NCI-H2081 treated with DMSO at 0.1 percent for 48 hours (cell line): ENCODE measurements around the gene CATSPERZ.

Experiments
- DNase-seq: peaks from one replicate; lab custom pipeline; 2025; lab: John Stamatoyannopoulos, UW

The CATSPERZ gene

DNA sequence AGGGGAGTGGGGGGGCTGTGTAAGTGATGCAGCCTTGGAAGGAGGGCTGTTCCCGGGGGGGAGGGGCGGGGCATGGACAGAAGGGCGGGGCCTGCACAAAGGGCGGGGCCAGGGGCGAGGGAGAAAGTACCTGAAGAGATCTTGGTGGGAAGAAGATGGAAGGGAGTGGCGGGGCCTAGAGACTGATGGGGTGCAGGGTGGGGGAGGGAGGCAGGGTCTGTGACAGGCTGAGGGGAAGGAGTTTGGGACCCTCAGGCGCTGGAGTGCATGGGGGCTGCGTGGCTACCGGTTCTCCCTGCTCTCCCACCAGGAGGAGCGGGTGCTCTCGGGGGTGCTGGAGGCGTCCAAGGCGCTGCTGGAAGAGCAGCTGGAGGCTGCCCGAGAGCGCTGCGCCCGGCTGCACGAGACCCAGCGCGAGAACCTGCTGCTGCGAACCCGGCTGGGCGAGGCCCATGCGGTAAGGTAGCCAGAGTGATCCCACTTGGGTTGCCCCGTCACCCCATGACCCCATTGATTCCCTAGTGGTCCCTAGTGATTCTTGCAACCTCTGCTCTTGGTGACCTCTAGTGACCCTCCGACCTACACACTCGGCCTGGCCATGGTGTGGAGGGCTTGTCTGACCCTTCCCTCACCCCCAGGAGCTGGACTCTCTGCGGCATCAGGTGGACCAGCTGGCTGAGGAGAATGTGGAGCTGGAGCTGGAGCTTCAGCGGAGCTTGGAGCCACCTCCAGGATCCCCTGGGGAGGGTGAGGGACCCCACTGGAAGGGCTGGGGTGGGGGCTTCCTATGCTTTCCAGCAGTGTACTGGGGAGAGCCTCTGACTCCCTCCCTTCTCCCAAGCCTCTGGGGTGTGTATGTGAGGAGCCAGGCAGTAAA lies 42.9 kb downstream of the CATSPERZ start:
- no peak for DNase-seq

DNA sequence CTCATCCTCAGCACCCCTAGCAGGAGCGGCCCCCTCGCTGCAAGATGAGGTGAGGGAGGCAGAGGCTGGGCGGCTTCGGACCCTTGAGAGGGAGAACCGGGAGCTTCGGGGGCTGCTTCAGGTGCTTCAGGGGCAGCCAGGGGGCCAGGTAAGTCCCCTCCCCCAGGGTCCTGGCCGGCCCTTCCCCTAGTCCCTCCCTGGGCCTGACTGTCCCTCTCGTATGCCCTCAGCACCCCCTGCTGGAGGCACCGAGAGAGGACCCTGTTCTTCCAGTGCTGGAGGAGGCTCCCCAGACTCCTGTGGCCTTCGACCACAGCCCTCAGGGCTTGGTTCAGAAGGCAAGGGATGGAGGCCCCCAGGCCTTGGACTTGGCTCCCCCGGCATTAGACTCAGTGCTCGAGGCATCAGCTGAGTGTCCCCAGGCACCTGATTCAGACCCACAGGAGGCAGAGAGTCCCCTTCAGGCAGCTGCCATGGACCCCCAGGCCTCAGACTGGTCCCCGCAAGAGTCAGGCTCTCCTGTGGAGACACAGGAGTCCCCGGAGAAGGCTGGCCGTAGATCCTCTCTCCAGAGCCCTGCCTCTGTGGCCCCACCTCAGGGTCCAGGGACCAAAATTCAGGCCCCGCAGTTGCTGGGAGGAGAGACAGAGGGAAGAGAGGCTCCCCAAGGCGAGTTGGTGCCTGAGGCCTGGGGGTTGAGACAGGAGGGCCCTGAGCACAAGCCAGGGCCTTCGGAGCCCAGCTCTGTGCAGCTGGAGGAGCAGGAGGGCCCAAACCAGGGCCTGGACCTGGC lies 43.8 kb downstream of the CATSPERZ start:
- DNase-seq: no peak

DNA sequence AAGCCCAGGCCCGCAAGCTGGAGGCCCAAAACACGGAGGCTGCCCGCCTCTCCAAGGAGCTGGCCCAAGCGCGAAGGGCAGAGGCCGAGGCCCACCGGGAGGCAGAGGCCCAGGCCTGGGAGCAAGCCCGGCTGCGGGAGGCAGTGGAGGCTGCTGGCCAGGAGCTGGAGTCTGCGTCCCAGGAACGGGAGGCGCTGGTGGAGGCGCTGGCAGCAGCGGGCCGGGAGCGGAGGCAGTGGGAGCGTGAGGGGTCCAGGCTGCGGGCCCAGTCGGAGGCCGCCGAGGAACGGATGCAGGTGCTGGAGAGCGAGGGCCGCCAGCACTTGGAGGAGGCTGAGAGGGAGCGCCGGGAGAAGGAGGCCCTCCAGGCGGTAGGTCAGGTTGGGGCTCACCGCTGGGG lies 44.6 kb downstream of the CATSPERZ start:
- DNase-seq: no peak

DNA sequence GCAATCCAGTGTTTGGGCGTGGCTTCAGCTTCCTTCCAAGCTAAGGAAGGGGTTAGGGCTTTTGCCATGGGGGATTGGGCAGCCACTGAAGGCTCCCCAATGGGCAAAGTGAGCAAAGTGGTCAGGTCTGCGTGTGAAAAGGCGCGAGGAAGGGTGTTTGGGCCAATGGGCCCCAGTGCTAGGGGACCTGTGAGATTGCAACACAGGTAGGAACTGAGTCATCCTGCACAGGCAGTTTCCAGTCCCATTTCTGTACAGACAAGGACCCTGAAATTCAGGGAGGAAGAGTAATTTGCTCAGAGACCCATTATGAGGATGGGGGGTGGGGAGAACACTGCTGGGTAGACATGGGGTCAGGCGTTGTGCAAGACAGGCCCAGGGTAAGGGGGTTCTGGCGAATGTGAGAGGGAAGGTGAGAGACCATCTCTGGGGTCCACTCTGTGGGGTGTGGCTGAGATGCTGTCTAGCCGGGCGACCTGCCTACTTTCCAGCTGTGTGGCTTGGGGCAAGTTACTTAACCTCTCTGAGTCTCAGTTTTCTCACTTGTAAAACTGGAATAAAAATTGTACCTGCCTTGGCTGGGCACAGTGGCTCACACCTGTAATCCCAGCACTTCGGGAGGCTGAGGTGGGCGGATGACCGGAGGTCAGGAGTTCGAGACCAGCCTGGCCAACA lies 47.2 kb downstream of the CATSPERZ start:
- no peak for DNase-seq

DNA sequence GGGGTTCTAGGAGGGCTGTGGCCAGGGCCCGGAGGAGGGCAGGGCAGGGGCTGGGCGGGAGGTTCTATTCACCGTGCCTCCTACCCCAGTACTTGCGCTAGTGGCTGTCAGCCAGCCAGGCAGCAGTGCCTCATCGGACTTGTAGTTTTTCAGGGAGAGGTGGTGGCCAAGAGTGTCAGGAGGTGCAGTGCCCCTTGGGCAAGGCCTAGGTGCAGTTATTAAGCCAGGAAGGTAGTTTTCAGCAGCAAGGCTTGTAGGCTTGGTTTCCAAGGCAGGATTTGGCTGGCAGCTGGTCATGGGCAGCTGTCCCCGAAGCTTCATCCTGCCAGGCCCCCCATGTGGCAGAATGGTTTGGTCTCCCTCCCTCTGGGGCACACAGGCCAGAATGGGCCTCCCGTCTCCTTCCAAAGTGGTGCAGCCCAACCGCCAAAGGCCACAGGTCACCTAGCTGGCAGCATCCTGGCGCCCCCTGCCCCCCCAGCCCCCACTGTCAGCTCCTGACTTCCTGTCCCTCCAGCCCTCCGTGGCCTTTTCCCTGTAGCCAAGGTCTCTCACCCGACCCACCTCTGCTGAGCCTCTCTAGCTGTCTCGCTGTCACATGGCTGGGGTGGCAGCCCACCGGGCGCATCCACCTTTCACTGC lies 48.3 kb downstream of the CATSPERZ start:
- no peak for DNase-seq

DNA sequence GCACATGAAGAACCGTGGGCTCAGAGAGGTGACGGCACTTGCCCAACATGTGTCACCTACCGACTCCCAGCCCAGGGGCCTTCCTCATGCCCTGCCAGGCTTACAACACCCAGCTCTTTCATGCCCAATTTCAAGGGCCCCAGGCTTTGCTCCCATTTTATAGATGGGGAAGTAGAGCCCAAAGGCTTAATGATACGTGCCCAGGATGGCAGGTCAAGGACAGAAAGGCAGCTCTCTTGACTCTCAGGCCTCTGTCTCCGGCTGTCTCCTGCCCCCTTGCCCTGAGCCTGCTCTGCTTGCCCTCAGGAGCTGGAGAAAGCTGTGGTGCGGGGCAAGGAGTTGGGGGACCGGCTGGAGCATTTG lies 48.8 kb downstream of the CATSPERZ start:
- DNase-seq: no peak

DNA sequence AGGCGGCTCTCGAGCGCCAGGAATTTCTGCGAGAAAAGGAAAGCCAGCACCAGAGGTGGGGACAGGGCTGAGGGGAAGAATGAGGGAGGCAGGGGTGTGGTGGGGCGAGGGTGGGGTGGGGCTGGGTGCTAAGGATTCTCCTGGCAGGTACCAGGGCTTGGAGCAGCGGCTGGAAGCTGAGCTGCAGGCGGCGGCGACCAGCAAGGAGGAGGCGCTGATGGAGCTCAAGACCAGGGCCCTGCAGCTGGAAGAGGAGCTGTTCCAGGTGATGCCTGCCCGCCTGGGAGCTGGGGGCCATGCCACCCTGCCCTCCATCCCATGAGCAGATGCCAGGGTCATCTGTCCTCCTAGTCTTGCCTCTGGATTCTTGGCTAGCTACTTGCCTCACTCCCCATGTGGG lies 49.2 kb downstream of the CATSPERZ start:
- no peak for DNase-seq

DNA sequence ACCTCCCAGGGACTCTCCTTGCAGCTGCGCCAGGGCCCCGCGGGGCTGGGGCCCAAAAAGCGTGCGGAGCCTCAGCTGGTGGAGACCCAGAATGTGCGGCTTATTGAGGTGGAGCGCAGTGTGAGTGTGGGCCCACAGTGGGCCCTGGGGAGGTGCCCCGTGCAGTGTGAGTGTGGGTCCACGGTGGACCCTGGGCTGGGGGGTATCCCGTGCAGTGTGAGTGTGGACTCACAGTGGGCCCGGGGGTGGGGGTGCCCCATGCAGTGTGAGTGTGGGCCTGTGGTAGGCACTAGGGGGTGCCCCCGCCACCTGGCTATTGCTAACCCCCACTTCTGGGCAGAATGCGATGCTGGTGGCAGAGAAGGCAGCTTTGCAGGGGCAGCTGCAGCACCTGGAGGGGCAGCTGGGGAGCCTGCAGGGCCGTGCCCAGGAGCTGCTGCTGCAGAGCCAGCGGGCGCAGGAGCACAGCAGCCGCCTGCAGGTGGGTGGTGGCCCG lies 51.0 kb downstream of the CATSPERZ start:
- no peak for DNase-seq

DNA sequence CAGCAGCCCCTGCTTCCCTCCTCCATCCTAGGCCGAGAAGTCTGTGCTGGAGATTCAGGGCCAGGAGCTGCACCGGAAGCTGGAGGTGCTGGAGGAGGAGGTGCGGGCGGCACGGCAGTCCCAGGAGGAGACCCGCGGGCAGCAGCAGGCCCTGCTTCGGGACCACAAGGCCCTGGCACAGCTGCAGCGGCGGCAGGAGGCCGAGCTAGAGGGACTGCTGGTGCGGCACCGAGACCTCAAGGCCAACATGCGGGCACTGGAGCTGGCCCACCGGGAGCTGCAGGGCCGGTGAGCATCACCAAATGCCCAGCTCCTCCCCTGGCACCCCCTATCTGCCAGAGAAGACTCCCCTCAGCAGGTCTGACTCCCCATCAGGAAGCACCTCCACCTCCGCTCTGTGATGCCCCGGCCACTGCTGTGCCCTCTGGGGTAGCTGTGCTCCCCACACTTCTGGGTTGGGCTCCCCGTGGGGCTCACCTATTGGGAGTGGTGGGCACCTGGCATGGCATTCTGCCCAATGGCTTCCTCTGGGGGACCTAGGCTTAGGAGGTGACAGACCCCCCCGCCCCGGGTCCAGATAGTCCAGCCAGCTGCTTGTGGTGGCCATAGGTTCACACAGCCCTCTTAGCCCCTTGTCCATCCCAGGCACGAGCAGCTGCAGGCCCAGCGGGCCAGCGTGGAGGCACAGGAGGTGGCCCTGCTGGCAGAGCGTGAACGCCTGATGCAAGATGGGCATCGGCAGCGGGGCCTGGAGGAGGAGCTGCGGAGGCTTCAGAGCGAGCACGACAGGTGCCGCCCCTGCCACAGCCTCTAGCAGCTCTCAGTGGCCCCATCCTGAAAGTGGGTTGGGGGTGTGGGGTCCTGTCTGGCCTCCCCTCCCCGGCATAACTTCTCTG lies 52.2 kb downstream of the CATSPERZ start:
- peak; percentile 20 for DNase-seq

DNA sequence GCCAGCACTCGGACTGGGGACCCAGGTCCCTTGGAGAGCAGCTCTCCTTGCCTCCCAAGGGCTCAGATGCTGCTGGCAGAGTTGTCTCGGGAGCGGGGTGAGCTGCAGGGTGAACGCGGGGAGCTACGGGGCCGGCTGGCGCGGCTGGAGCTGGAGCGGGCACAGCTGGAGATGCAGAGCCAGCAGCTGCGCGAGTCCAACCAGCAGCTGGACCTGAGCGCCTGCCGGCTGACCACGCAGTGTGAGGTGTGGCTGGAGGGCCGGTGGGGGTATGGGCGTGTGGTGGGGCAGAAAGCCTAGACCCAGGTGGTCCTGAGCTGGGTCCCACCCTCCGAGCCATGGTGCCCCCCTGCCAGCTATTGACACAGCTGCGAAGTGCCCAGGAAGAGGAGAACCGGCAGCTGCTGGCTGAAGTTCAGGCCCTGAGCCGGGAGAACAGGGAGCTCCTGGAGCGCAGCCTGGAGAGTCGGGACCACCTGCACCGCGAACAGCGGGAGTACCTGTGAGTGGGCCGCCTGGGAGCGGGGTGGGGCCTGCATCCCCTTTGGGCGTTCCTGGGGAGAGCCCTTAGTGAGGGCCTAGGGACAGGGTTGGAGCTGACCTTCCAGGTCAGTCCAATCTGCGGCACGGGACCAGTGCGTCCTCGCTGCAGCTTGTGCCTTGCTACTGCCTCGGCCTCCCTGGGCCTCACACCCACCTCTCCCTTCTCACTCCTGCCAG lies 53.0 kb downstream of the CATSPERZ start:
- DNase-seq: no peak

DNA sequence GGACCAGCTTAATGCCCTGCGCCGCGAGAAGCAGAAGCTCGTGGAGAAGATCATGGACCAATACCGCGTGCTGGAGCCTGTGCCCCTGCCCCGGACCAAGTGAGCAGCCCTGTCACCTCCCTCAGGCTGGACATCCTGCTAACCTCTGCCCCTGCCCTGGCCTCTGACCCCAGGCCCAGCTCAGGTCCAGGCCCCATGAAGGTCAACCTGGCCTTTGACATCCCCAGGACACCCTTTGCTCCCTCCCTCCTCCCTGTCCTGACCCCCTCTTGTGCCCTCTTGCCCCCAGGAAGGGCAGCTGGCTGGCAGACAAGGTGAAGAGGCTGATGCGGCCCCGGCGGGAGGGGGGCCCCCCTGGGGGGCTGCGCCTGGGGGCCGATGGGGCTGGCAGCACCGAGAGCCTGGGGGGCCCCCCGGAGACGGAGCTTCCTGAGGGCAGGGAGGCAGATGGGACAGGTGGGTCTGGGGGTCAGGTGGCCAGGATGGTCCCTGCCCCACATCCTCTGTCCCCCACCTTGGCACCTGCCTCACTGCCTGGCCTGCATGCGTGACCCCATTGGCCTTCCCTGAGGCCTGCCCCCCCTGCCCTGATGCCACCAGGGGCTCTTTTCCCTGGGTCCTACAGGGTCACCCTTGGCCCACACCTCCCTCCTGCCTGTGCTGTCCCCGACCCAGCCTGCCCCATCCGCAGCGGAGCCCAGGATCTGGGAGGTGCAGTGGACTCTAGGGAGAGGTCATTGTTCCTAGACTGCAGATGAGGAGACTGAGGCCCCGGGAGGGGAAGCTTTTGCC lies 53.8 kb downstream of the CATSPERZ start:
- DNase-seq: no peak
